Bronchus fibroblast of lung (primary cell): ENCODE measurements around the gene PIK3C2B. TPM values are rescaled to one million over a fixed set of nuclear protein-coding genes. Genes with fewer than 3 reads are reported as not detected.

Experiments
- total RNA-seq: library from RNA; depleted of rRNA; stranded (reverse); fragments of >200 nt; gene quantifications from 2 replicates; pipeline ENCODE4 v1.2.3, GENCODE V29; 2015

PIK3C2B gene, protein sequence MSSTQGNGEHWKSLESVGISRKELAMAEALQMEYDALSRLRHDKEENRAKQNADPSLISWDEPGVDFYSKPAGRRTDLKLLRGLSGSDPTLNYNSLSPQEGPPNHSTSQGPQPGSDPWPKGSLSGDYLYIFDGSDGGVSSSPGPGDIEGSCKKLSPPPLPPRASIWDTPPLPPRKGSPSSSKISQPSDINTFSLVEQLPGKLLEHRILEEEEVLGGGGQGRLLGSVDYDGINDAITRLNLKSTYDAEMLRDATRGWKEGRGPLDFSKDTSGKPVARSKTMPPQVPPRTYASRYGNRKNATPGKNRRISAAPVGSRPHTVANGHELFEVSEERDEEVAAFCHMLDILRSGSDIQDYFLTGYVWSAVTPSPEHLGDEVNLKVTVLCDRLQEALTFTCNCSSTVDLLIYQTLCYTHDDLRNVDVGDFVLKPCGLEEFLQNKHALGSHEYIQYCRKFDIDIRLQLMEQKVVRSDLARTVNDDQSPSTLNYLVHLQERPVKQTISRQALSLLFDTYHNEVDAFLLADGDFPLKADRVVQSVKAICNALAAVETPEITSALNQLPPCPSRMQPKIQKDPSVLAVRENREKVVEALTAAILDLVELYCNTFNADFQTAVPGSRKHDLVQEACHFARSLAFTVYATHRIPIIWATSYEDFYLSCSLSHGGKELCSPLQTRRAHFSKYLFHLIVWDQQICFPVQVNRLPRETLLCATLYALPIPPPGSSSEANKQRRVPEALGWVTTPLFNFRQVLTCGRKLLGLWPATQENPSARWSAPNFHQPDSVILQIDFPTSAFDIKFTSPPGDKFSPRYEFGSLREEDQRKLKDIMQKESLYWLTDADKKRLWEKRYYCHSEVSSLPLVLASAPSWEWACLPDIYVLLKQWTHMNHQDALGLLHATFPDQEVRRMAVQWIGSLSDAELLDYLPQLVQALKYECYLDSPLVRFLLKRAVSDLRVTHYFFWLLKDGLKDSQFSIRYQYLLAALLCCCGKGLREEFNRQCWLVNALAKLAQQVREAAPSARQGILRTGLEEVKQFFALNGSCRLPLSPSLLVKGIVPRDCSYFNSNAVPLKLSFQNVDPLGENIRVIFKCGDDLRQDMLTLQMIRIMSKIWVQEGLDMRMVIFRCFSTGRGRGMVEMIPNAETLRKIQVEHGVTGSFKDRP (N-terminal part only)
- 1.3 and 1.5 TPM in 2 replicates for total RNA-seq

DNA sequence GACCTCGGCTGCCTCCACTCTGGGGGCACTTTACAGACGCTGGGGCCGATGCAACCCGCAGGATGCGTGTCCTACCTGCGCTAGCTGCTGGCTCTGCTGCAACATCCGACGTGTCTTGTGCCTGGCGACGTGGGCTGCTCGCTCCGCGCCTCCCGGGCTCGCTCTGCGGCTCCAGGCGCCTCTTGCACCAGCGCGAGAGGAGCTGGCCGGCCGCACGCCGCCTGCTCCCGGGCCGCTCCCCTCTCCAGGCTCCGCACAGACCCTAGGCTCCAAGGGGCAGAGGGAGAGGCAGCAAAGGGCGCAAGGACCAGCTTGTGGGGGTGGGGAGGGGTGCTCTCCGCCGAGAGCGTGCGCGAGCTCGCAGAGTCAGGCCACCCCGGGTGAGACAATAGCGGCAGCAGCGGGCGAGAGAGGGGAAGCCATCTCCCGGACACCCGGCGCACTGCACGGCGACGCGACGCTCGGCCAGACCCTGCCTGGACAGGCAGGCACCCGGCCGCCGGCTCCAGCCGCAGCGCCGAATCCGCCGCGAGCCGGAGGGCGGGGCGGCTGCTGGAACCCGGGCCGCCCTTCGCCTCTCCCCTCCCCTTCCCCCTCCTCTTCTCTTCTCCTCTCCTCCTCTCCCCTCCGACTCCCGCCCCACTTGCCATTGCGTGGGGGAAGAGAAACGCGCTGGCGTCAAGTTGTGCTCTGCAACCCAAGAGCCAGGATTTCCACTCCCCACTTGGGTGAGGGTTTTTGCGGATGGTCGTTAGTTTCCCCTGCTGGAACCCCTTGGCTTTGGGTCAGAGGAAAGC lies at the start of gene PIK3C2B:
Gene PIK3C2B (minus strand): TSS at position 525 of the 797 bp plus-strand sequence. CDS start 25,003 bp downstream, outside the sequence.

DNA sequence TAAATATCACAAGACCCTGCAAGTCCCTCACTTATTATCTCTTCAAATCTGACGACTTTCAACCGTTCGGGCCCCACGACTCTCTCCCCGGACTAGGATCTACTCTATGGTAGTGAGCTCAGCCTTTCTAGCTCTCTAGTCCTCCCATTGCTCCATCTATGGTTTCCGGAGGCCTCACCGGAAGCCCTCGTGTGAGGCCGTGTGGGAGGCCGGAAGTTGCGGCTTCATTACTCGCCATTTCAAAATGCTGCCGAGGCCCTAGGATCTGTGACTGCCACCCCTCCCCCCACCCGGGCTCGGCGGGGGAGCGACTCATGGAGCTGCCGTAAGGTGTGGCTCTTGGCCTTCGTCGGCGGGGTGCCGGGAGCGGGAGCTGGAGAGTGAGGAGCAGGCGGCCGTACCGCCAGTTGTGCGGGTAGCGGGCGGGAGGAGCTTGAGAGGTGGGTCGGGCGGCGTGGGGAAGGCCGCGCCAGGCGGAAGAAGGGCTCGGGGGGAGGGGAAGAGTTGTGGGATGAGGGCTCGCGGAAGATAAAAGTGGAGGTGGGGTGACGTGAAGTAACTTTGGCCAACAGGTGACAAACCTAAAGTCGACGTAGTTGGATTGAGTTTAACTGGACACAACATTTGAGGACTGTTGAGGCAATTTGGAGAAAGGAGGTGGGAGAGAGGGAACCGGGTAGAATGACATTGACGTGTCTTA lies 21.7 kb upstream of the PIK3C2B start, which contains the start of gene MDM4:
Gene MDM4 (plus strand): TSS at position 227 of the 700 bp plus-strand sequence. CDS start 9,113 bp downstream, outside the sequence.

Other genes with a start within 250 kb of the PIK3C2B start
- gene PLEKHA6, start 134.9 kb downstream of the PIK3C2B start, total RNA-seq, result 1.0 TPM in 2 replicates
- gene PPP1R15B, start 83.0 kb downstream of the PIK3C2B start, total RNA-seq, result 17.5 and 17.7 TPM in 2 replicates
- 5.9 and 8.4 TPM in 2 replicates for gene MDM4, start 21.6 kb upstream of the PIK3C2B start, total RNA-seq
- gene LRRN2, start 190.9 kb upstream of the PIK3C2B start, total RNA-seq, result not detected in 2 replicates